Measurements from ENCODE around the gene PVALEF.

Gene PVALEF

DNA sequence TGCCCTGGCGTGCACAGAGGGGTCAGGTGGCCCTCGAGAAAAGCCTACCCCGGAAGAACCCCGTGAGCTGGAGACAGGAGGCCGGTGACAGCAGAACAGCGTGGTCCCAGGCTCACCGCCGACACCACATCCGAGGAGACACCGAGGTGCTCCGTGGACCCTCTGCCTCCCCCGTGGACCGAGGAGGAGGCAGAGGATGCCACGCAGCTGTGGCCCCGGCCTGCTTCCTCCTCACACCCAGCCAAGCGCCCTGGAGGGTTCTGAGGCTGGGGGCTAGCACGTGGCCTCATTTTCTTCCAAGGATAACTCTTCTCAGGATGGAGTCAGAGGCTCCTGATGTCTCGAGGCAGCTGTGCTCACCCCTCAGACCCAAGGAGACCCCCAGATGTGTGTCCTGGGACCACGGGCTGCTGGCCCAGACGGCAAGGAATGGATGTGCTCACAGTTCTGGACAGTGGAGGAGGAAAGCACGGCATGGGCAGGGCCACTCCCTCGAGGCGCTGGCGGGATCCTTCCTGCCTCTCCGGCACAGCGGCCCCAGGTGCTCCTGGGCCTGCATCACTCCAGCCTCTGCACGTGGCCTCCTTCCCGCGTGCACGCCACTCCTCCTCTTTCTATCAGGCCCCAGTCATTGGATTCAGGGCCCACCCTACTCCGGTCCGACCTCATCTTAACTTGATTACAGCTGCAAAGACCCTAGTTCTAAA is 4.4 kb upstream of the PVALEF start:
- H3K4me3 ChIP-seq (ENCODE audit: low read depth, low read length): no peak overlapping the region

DNA sequence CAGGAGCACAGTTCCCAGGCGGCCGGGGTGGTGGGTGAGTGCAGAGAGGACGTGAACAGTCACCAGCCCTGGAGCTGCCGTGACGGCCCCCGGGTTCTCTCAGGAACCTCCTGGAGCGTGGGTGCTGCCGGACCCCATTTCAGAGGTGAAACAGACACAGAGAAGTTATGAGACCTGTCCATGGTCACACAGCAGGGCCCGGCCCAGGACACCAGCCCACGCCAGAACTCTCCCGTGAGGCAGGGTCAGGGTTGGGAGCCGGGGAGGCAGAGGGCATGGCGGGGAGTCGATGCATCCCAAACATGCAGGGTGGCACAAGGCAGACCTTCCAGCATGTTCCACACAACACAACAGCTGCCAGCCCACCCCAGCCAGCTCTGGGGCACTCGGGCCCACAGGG is 3.8 kb upstream of the PVALEF start:
- no peak overlapping the region for H3K4me3 ChIP-seq (ENCODE audit: low read depth, low read length)

DNA sequence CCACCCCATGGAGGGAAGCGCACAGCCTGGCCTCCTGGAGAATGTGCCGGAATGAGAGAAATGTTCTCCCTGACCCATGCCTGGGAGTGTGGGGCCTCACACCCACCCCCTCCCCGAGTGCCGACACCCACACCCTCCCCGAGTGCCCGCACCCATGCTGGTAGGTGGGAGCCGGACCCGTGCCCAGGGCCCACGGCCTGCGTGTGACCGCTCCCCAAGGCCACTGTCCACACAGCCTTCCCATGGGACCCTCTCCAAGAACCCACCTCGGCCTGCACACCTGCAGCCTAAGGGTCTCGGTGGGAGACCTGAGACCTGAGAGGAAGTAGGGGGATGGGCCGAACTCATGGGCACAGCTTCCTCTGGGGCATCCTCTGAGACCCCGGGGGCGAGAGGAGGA is 3.3 kb upstream of the PVALEF start:
- no peak overlapping the region for H3K4me3 ChIP-seq (ENCODE audit: low read depth, low read length)

DNA sequence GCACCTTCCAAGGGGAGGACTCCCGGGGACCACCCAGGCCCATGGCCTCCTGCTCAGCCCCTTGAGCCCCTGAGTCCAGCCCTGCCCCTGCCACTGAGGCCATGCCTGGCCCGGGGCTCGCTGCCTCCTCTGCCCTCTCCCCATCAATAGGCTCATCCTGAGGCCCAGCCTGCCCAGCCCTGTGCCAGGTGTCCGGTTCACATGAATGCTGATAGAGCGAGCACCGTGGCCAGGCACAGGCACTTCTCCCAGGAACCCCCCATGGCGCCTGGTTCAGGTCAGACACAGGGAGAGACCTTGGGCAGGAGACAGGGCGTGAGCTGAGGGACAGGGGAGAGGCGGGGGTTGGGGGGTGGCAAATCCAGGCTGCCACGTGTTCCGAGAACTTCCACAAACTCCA is 2.8 kb upstream of the PVALEF start:
- H3K4me3 ChIP-seq (ENCODE audit: low read depth, low read length): no peak overlapping the region

DNA sequence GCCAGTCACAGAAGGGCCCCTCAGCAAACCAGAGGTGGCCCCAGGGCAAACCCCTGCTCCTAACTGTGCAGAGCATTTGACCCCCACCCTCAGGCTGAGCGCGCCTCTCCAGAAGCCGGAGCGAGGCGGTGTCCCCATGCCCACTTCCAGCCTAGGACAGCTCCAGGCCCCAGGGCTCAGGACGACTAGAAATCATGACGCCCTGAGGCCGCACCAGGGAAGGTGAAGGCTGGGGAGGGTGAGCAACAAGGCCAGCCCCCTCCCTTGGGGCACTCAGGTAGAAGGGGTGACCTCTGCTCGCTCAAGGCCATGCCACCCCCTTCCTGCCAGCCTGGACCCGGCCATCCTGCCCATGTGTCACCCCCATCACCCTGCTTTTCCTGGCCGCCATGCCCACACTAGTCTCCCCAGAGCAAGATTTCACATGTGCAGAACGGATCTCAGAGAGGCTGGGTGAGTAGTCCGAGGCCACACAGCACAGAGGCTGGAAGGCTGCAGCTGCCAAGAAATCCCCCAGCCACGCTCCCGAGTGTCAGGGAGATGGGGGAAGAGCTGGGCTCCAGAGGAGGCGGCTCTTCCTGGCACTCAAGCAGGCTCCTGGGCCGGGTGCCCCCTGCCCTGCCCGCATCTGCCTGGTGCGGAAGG is 2.1 kb upstream of the PVALEF start:
- no peak overlapping the region for H3K4me3 ChIP-seq (ENCODE audit: low read depth, low read length)

DNA sequence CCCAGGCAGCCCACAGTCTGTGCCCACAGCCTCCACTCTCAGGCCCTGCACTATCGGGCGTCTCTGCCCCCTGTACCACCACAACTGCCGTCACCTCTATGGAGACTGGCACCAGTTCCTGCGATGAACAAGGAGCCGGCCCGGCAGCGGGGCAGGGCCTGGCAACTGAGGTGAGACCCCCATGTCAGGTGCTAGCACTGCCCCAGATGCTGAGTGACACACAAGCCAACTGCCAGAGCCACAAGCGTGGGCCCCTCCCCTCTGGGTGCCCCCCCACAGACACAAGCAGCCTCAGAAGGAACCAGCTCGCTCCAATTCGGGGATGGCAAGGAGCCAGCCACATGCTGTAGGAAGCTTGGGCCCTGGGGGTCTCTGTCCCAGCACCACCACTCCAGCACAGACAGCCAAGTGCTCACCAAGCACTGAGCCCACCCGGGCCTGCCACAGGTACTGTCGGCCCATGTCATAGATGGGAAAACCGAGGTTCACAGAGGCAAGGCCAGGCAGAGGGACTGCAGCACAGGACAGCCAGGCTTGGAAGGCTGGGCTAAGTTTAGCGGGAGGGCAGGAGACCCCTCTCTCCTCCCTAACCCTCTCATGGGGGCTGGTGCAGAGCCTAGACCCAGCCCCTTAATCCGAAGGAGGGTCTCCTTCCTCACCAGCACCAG is 1.5 kb upstream of the PVALEF start:
- no peak overlapping the region for H3K4me3 ChIP-seq (ENCODE audit: low read depth, low read length)

DNA sequence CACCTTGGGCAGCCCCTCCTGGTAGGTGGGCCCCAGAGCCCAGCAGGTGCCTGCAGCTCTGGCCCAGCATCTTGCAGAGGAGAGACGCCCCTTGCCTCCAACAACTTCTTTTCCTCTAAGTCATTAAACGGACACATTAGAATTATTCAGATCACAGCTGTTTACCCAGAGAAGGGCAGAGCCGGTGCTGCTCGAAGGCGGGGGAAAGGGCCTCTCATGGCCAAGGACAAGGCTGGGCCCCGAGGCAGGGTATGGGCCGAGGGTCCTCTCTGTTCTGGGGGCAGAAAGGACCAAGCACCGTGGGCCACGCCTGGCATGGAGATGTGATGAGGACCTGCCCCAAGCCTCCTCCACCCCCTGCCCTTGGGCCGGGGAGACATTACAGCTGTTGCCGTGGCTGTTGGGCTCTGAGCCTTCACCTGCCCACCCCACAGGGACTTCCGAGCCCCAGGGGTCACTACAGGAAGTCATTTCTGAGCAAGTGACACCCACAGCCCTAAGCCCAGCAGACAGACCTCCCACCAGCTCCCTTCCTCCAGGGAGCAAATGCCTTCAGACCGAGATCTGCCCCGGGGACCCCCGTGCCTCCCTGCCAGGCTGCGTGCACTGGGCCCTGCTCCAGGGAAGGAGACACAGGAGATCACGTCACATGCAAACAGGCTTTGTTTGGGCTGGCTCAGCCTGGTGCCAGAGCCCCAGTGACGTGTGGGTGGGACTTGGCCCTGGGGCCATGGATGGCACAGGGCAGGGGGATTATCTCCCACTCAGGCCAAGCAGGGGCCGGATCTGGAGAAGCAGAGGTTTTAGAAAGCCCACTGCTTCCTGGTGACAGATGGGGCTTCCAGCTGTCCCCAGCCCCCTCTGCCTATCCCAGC is 699 bp upstream of the PVALEF start:
- H3K4me3 ChIP-seq (ENCODE audit: low read depth, low read length): no peak overlapping the region

DNA sequence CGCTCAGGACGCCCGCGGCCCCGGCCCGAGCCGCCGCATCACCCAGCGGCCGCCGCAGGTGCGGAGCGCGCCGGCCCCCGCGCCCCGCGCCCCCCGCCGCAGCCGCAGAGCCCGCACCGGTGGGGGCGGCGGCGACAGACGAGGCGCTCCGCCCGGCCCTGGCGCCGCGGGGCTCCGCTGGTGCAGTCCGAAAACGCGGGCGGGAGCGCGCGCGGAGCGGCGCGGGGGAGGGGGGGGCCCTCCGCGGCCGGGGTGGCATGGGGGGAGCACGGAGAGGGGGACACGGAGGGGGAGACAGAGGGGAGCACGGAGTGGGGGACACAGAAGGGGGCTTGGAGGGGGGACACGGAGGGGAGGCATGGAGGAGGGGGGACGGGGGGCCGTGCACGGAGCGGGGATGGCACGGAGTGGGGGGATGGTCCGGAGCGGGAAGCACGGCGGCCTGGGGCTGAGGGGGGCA is 756 bp downstream of the PVALEF start, which contains the start of gene AATK:
Gene AATK (minus strand): TSS at position 189 of the 460 bp plus-strand sequence. CDS start 229 bp downstream, outside the sequence.
- H3K4me3 ChIP-seq (ENCODE audit: low read depth, low read length): peak within 1 kb of the TSS; percentile 17

DNA sequence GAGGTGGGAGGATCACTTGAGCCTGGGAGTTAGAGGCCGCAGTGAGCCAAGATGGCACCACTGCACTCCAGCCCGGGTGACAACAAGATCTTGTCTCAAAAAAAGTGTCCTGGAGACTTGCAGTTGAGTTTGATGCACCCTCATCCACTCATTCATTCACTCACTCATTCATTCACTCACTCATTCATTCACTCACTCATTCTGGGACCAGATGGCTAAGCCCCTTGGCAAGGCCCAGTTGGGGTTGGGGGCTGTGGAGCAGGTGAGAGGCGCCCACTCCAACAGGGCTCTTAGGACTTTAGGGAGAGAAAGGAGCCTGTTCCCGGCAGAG is 1.9 kb downstream of the PVALEF start:
- H3K4me3 ChIP-seq (ENCODE audit: low read depth, low read length): no peak overlapping the region

DNA sequence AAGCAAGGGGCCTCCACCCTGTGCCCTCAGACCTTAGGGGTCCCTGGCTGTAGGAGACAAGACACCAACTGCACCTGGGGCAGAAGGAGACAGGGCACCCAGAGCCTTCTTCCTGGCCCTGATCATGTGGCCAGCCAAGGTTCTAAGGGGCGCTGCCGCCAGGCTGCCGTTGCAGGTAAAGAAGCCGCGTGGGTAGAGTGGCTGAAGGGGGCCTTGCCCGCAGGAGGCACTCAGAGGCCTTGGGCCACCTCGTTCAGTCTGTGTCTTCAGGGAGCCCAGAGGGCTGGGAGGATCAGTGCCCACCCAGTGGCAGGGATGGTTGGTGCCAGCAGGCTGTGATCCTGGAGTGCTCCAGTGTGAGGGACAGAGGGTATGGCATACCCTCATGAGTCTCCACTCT is 2.3 kb downstream of the PVALEF start:
- no peak overlapping the region for H3K4me3 ChIP-seq (ENCODE audit: low read depth, low read length)

DNA sequence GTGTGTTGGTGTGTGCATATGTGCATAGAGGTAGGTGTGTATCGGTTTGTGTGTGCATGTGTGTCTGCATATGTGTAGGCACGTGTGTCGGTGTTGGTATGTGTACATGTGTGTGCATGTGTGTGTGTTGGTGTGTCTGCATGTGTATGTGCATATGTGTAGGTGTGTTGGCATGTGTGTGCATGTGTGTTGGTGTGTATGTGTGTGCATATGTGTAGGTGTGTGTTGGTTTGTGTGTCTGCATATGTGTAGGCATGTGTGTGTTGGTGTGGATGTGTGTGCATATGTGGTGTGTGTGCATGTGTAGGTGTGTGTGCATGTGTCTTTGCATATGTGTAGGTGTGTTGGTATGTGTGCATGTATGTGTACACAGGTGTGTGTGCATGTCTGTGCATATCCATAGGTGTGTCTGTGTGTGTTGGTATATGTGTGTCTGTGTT is 4.6 kb downstream of the PVALEF start:
- no peak overlapping the region for H3K4me3 ChIP-seq (ENCODE audit: low read depth, low read length)

DNA sequence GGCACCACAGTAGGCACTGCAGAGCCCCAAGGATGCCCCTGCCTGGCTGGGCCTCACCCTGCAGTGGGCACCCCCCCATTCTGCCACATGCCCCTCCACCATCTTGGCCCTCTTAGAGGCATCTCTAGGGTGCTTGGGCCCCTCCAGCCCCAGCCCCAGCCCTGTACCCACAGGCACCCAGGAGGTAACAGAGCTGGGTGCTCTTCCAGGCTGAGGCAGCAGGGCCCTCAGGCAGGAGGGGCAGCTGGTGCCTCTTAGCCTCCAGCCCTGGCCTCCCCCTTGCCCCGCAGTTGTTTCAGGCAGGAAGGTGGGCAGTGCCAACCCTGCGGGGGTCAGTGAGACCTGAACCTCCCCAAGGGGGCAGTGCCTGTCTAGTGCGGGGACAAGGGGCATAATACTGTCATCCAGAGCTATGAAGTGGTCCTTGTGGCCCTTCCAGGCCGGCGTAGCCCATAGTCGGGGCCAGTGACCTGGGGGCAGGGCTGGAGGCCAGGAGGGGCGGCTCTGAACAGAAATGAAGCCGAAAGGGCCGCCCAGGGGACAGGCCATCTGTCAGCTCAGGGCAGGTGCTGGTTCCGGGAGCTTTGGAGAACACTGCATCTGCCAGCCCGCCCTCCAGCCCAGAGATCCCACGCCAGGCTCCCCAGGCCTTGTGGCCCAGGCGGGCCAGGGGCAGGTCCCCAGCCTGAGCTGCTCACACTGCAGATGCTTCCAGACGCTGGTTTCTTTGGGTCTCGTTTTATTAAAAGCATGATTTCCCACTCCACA is 5.6 kb downstream of the PVALEF start:
- H3K4me3 ChIP-seq (ENCODE audit: low read depth, low read length): no peak overlapping the region

DNA sequence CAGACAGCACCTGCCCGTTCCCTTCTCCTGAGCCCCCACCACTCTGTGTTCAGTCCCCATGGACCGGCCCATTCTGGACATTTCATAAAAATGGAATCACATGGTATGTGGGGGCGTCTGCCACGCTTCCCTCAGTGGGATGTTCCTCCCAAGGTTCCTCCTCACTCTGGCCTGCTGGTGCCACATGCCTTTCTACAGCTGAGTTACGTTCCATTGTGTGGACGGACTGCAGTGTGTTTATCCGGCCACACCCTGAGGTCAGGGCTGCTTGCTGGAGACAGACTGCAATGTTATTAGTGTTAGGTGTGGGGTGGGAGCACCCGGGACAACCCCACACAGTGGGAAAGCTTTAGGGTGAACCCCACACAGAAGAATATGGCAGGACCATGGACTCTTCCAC is 6.6 kb downstream of the PVALEF start:
- H3K4me3 ChIP-seq (ENCODE audit: low read depth, low read length): no peak overlapping the region

DNA sequence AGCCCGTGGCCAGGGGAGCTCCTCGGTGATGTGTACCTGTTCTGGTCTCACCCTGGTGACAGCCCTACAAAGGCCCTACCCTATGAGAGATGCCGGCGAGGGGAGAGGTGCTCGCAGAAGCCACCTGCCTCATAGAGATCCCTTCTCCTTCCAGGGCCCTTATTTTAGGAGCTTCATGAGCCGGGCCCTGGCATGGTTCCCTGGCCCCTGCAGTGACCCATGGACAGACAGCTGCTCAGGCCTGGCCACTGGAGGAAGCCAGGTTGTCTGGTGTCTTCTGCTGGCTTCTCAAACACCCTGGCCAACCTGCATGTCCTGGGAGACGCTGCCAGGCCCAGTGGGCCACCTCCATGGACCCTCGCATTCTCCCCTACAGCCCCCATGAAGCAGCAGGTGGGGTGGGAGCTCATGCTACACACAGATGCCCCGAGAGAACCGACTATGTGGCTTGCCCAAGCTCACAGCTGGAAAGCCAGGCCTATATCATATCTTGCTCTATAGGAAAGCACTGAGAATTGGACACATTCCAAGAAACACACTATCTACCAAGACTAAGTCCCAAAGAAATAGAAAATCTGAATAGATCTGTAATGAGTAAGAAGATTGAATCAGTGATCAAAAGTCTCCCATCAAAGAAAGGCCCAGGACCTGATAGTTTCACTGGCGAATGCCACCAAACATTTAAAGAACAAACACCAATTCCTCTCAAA is 7.9 kb downstream of the PVALEF start:
- H3K4me3 ChIP-seq (ENCODE audit: low read depth, low read length): no peak overlapping the region

DNA sequence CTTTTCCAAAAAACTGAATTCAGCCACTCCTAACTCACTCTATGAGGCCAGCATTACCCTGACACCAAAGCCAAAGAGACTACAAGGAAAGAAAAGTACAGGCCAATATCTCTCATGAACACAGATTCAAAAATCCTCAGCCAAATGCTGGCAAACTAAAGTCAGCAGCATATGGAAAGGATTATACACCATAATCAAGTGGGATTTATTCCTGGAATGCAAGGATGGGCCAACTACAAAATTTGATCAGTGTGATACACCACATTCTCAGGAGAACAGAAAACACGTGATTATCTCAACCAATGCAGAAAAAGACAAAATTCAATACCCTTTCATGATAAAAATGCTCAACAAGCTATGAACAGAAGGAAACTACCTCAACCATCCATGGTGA is 8.5 kb downstream of the PVALEF start:
- no peak overlapping the region for H3K4me3 ChIP-seq (ENCODE audit: low read depth, low read length)

DNA sequence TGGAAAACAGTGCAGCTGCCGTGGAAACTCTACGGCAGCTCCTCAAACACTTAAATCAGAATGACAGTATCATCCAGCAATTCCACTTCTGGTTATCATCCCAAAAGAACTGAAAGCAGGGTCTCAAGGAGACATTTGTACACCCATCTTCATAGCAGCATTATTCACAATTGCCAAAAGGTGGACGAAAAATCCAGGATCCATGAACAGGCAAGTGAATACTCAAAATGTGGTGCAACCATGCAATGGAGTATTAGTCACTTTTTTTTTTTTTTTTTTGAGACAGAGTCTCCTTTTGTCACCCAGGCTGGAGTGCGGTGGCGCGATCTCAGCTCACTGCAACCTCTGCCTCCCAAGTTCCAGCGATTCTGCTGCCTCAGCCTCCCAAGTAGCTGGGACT is 11.4 kb downstream of the PVALEF start:
- H3K4me3 ChIP-seq (ENCODE audit: low read depth, low read length): no peak overlapping the region

DNA sequence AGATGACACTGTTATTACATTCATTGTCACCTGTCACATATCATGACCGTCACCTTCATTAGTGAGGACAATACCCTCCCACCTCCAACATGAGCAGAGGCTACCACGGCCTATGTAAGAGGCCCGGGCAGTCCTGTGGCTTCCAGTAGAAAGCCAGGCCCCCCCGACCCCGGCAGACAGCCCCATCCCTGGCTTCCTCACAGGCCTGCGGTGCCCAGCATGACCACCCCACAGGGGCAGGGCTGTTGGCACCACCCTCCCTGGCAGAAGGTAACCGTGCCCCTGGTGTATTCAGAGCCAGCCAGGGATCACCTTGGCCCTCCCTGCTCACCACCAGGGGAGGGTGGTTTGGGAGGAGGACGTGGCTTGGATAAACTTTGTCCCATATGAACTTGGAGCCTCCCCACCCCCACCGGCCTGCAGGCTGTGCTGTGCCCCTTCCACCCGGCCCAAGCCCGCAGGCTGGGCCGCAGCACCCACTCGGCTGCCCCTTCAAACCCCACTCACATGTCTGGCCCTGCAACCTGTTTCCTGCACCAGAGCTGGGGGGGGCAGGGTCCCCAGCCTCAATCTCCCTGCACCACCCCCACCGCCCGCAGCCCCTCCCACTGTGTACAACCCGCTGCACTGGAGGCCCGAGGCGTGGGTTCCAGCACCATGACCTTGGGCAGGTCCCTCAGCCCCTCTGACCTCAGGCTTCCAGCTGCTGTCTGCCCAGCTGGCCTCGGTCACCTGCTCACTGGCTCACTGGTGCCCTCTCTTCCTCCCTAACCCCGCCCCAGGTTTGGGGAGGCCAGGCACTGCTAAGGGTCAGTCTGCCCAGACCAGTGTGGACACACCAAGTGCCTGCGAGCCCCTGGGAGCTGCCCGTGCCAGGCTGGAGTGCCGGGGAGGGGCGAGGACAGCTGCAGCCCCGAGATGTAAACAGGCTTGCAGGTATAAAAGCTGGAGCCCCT is 13.1 kb downstream of the PVALEF start:
- no peak overlapping the region for H3K4me3 ChIP-seq (ENCODE audit: low read depth, low read length)

DNA sequence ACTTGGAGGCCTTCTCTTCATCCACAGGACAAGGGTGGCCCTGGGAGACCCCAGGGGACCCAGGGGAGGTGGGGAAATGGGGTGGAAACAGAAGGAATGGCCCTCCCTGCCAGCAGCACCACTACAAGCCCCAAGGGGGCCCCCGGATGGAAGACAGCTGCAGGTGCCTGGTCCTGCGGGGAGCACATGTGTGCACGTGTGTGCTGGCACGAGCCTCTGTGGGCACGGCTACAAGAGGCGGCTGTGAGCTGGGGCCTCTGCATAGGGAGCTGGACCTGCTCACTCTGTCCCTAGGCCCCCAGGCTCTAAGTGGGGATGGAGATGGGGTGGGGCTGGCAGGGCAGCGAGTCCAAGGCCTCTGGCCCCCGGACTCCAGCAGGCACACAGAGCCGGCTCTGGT is 13.9 kb downstream of the PVALEF start:
- no peak overlapping the region for H3K4me3 ChIP-seq (ENCODE audit: low read depth, low read length)

DNA sequence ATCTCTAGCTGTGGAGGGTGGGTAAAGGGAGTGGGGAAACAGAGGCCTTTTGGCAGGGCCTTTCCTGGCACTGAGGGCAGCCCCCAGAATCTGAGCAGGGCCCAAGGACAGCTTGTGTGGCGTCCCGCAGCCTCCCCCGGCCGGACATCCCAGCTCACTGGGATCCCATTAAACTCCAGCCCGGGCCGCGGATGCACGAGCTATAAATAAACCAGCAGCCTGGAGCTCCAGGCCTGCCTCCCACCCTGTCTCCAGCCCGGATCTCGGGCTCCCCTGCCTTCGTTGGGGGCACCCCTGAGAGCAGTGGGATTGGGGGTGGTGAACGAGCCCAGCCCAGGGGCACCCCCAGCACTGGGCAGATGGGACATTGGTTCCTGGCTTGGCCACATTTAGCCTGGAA is 14.6 kb downstream of the PVALEF start:
- H3K4me3 ChIP-seq (ENCODE audit: low read depth, low read length): no peak overlapping the region
